Adrenal gland (tissue), 5 donors: ENCODE data around the gene EEF1AKMT1.
"Not testable (repeated sequence)": the region's sequence is repeated elsewhere in the genome, so short reads cannot be mapped to it uniquely, and the experiment has no call there.

Experiments used
- CTCF ChIP-seq, 6 experiments: fragments of 450-650 bp in 4 of 6; fragments of 200-600 bp in 2 of 6; sonication (generic) in 1 of 6; IDR thresholded peaks; 1 replicate in 5 of 6; 2 replicates in 1 of 6; pipeline versions ENCODE4 v1.5.1 to v1.8.0; 2016 to 2021; ENCODE audit warnings: antibody characterized with exemption in 6 of 6, mild to moderate bottlenecking in 2 of 6, moderate library complexity in 1 of 6
- POLR2A ChIP-seq, 2 donors: fragments of 450-650 bp; IDR thresholded peaks; one replicate each; pipeline ENCODE4 v1.6.1; 2017; ENCODE audit warnings: antibody characterized with exemption in 2 of 2, mild to moderate bottlenecking in 2 of 2, moderate library complexity in 1 of 2
- donor health status: DM: no; HTN: no; CAD: no.

GRCh38 chr13:20743830-20744404 is 29.8 kb downstream of the EEF1AKMT1 start:
- not testable (repeated sequence) for TF ChIP-seq CTCF, POLR2A (IDR thresholded peaks at IDR 0.05)
